CD4-positive, alpha-beta T cell treated with Interleukin-17A for 4 hours (primary cell): ENCODE results near the gene CACNA1S.

Source experiments
- DNase-seq: peaks from one replicate; pipeline ENCODE4 v3.0.0-alpha.2; 2020; ENCODE audit warnings: mixed read lengths

Gene CACNA1S

DNA sequence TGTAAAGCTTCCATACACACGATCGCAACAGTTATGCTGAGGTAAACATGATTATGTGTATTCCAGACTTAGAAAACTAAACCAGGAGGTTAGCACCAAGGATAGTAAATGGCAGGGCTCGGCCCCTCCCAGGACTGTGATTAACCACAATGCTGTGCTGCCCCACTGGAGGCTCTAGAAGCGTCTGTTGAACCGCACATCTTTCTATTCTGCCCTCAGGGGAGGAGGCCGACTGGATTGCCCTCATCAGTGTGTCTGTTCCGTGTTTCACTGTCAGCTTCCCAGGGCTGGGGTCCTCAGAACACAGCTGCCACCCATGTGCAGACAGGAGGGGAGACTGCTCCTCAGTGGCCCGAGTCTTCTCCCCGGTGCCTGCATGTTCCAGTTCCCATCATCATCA is 27.5 kb upstream of the CACNA1S start:
- no peak for DNase-seq

DNA sequence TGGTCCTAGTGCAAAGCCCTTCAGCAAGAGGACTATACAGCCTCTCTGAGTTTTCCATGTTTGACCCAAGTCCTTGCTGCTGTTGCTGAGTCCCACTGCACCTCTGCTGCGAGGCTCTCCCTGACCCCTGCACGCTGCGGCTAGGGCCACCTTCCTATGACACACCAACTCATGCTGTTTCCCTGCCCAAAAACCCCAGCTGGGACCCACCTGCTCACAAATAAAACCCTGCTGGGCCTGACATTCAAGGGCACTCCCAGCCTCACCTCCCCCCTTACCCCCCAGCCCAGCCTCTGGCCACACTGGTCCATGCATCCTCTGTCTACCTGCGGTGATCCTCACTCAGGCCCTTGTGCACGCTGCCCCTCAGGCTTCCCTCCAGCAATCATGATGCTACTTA is 27.1 kb upstream of the CACNA1S start:
- DNase-seq, result no peak

DNA sequence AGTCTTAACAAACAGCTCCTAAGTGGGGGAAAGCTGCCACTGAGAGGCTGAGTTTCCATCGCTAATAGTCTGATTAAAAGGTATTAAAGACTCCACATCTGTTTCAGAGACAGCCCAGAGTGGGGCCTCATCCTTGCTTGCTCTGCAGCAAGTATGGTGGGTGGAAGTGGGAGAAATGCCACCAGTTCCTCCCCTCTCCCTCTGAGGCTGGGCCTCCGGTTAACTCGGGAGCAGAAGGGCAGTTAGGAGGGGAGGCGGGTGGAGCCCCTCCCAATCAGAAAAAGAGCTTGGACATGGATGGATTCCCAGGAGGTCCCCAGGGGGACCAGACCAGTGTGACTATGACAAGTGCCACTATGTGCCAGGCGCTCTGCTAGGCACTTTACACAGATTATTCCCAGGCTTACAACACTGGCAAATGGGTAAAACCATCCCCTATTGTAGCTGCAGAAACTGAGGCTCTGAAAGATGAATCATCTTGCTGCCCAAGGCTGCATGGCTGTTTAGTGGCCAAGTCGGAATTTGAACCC is 26.1 kb upstream of the CACNA1S start:
- DNase-seq, result no peak

DNA sequence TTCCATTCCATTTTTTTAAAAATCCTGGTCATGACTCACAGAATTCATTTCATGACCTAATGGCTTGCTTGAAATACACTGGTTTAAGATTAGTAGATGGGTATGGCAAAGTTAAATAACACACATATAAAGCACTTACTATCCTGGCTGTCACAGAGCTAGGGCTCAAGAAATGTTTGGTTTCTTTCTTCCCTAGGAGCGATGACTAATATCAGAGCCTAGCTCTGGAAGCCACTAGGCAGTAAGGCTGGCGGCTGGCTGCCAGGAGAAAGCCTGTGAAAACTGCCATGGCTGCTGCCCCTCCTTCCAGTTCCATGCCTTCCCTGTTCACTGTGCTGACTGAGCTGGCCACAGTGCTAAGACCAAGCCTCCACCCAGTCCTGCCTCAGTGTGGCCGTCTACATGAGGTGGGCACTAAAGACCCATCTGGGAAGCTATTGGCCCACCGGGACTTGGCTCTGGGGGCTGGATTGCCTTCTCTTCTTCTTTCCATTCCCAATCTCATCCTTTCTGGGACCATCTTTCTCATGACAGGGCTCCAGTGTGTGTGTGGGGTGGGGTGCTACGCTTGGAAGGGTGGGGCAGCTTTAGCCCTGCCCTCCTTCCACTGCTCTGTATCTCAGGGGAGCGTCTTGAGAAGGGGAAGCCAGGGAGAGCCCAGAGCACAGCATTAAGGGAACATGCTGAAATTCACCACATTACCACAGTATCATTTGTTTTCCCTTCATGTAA is 25.5 kb upstream of the CACNA1S start:
- no peak for DNase-seq

DNA sequence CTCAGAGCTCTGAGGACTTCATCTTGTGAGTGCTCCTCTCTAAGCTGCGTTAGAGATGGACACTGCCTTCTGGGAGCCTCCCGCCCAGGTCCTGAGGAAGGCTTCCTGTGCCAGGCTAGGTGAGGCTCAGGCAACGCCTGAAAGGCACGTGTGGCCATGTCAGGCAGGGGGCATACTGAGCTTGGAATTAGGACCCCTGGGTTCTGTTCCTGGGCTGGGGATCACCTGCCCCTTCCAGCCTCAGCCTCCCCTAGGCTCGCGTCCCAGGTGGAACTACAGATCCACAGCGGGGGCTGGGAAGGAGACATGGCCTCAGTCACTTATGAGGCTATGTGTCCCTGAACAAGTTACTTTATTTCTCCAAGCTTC is 24.8 kb upstream of the CACNA1S start:
- DNase-seq, result no peak

DNA sequence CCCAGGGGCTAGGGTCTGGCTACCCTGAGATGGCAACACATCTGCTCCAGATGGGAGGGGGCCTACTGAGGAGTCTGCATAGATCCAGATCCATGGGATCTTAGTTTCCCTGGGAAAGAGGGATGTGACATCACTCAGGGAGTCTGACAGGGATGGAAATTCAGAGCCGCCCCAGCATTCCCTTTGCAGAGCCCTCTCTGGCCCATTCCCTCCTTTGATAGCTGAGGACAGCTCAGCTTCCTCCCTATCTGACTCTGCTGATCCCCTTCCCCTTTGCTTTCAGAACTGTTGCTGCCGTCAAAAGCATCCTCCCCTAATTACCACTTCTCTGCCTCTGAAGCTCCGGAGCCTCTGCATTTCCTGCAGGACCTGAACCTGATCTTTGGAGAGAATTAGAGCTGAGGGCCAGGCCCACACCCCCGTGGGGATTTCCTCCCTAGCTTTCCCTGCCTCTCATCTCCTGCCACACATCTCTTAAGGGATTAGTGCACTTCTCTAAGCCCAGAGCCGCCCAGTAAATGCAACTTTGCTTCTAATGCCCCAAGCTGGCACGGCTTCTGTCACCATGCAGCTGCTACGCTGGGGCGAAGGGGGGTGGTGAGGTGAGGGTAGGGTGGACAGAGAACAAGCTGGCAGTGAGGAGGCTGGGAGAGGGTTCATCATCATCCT is 24.3 kb upstream of the CACNA1S start:
- no peak for DNase-seq

DNA sequence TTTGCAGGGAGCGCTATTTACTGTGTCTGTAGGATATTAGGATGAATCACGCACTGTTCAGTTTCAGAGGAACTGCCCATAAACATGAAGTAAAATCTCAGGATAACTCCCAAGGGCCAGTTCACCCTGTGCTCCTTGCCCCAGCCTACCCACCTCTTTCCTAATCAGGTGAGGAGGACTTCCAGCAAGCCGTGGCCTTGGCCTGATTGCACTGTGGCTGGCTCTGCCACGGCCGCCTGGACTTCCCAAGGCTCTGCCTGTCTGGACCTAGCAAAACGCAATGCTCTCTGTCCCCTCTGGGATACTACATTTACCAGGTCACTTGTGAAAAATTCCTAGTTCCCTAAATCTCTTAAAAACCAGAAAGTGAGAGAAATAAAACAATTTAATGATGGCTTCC is 22.2 kb upstream of the CACNA1S start:
- no peak for DNase-seq

DNA sequence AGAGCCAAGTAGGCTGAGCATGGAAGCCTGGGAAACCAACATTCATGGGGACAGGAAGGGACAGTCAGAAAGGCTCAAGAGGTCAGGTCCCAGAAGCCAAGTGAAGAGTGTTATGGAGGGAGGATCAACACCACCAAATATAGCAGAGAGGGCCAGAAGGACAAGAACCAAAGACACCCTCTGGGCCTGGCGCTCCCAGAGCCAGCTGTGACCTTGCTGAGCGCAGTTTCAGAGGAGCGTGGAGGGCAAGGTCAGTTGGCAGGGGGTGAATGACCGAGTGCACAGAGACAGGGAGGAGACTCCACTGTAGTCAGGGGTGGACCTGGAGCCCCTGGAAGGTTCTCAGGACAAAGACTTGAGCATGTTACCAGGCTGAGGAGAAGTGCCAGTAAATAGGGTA is 19.2 kb upstream of the CACNA1S start:
- no peak for DNase-seq

DNA sequence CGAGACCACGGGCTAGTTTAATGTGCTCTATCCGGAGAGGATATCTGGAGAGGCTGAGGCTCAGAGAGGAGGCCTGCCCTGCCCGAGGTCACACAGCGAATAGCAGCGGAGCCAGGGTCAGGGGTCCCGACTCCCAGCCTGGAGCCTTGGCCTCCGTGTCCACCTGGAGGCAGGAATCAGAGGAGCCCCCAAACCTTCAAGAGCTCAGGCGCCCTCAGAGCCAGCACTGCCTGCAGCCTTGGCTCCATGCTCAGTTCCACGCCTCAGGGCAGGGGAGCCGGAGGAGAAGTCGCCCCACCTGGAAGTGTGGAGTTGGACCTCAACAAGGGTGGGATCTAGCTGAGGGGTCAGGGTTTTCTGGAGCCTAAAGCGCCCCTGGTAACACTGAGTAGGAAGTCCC is 16.7 kb upstream of the CACNA1S start:
- no peak for DNase-seq

DNA sequence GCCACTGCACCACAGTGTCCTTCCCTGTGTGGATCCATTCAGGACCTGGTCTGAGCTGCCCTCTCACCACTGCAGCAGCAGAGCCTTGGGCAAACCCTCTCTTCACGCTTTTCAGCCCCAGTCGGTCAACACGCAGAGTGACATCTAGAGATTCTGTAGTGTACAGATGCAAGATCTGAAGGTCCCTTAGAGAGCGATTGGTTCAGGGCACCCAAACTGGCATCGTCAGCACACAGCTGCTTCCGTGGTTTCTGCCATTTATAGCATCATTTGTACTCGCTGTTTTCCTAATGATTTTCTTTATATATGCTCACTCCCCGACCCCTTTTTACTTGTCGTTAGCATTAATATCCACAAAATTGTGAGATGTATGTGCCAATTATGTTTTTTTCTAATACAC is 16.2 kb upstream of the CACNA1S start:
- DNase-seq, result no peak

DNA sequence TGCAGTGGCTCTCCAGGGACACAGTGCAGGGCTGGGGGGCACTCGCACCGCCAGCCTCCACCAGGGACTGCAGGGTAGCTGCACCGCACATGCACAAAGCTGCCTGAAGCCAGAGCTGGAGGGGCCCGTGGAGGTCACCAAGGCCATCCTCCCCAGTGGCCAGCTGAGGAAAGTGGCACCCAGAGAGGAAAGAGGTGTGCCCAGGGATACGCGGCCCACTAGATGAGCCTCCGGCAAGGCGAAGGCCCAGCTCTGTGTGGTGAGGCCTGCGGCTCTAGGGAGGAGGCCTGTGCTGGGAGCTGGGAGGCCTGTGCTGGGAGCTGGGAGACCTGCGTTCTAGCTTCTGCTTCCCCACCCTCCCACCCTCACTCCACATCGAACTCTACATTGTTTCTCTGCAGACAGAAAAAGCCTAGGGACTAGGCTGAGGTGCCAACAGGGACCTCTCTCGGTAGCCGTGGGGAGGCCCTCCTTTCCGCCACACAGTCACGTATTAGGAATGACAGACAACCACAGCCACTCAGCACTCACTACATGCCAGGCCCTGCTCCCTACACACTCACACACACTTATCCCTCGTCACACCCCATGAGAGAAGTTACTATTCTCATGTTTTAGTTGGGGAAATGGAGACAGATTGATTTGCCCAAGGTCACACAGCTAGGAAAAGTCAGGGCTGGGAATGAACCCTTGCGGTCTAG is 15.7 kb upstream of the CACNA1S start:
- DNase-seq, result no peak

DNA sequence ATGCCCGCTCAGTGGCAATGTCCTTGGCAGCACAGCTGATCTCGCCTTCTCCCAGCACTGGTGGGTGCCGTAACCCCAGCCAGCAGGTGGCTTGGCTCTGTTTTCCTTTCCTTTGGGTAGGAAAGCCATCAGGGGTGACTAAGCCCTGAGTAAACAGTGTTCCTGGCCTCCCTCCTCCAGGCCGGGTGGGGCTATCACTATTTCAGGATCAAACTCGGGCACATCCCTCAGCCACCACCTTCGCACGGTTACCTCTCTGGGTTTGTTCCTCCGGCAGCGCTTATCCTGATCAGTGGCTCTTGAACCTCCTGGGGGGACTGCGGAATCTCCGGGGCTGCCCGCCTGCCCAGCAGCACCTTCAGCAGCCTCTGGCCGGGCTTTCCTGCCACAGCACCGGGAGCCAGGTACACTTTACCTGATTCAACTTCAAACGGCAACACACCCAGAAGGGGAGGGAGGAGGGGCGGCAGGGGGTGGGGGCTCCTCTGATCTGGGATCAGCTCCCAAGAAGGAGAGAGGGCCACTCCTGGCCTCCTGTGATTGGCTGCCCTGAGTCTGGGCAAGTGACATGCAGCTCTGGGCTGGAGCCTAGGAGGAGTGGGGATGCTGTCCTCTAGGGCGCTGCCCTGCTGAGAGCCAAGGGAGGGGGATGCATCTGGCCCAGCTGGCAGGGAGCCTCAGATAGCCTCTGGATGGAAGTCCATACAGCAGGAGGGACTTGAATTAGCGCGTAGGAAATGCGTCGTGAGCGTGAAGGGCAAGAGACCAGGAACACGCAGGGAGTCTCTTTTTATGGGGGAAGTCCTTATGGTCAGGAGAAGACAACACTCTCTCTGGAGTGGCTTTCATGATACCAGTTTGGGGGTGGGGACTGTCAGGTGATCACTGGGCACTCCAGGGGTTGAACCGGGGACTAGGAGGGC is 14.9 kb upstream of the CACNA1S start, which contains the start of gene ASCL5:
TSS of gene ASCL5 (minus strand) at position 353 of the 923 bp plus-strand sequence. CDS start 11,812 bp downstream, outside the sequence.
- DNase-seq, result no peak

DNA sequence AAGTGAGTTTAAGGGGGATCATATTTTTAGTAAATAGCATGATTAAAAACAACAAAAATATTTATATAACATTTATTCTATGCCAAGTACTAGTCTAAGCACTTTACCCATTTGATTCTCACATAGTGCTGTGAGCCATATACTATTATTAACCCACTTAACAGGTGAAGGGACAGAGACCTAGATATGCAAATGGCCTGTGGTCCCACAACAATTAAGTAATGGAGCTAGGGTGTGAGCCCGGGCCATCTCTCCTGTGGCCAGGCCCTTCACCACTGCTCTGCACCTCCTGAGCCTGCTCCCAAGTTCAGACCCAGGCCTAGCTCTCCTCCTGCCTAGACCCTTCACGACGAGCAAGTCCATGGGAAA is 14.2 kb upstream of the CACNA1S start:
- no peak for DNase-seq

DNA sequence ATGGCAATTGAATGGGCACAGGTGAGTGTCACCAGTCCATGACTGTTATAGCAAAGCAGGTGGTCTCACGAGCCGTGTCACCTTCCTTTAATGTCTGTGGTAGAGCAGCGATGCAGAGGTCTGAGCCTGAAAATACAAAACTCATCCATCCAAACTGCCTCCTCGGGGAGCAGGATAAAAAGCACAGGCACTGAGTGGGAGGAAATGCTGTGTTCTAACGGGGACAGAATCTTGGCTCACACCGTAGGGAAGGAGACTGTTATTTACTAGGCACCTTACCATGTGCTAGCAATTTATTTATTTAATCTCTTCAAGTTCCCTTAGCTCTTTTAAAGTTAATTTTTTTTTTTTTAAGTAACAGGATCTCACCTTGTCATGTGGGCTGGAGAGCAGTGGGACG is 13.6 kb upstream of the CACNA1S start:
- DNase-seq, result no peak

DNA sequence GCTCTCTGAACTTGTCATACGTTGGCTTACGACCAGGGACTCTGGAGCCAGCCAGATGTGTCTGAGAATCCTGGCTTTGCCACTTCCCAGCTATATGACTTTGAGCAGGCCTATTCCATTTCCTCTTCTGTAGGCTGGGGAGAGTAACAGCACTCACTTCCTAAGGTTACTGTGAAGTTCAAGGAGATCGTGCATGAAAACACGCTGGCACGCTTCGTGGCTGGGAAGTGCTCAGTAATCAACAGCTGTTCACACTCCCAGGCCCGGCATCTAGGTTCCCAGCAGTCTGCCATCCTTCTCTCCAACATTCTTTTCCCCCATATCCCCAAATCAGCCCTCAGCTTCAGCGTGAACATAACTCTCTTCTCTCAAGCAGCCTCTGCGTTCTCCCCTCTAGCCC is 12.8 kb upstream of the CACNA1S start:
- no peak for DNase-seq

DNA sequence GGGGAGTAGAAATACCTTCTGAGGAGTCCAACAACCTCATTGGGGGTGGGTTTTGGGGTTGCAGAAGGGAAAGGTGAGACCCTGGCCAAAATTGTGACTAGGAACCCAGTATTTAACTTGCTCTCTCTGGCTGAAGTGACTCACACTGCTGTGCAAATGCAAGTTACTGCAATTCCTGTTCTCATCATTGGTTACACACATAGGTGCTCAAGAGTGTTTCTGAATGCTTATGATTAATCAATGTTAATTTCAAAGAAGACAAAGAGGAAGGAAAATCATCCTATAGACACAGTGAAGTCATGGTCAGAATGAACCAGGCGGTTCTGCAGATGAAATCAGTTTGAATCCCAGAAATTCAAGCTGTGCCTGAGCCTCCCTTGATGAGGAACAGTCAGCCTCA is 11.6 kb upstream of the CACNA1S start:
- no peak for DNase-seq

DNA sequence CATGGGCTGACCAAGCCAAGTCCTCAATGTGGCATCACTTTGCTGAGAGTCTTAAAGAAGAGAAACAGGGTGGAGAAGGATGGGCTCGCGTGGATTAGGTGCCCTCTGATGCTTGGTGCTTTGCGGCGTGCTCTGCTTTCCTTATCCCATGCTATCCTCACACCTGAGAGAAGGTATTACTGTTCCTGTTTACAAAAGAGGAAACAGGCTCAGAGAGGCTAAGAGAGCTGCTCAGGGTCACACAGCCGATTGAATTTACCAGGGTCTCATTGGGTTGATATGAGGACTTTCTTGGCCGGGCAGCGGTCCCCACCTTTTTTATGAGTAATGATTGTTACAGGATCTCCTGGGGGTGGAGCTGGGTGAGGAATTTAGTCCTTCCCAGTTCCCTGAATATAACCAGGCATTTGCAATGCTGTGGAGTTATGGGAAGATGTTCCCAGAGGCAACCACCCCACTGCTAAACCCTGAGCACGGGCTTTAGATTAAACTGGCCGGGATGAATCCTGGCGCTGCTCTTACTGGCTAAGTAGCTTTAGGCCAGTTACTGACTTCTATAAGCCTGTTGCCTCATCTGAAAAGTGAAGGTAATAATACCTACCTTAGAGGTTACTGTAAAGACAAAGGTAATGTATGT is 10.2 kb upstream of the CACNA1S start:
- no peak for DNase-seq

DNA sequence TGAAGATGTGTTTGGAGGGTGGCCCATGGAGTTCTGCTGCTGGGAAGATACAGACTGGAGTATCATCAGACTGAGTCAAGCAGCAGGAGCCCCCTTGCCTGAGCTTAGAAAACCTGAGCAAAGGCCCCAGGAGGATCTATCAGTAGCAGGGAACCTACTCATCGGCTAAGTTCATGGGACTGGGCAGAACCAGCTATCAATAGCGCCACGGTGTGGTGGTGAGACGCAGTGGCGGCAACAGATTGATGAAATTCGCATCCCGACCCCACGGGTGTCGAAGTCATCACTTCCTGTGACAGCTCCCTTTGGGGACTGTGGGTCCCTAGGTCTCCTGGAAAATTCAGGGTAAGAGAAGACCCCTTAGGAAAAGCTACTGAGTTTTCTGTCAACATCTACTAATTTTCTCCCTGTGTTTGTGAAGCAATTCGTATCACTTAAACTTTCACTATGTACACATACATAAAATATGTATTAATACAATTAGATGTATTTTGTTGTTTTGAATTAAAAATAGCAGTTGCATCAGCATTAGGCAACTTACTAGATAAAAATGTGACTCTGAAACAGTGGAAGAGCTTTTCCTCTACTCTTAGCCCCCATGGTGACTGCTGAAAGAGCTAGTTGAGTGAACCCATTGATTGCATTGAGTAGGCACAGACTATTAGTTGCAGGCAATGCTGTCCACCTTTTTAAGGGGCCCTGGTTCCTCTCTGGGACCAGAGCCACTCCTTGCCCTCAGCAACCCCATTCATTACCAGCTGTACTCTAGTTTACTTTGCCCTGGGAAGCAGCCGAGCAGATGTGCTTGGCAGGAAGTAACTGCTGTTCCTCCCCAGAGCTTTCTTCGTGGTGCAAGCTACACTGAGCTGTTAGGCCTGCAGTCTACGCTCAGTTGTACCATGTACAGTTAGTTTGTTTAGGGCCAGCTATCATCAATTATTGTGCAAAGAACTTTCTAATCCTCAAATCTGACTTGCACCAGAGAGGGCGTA is 7.3 kb upstream of the CACNA1S start:
- peak; percentile 66 for DNase-seq

DNA sequence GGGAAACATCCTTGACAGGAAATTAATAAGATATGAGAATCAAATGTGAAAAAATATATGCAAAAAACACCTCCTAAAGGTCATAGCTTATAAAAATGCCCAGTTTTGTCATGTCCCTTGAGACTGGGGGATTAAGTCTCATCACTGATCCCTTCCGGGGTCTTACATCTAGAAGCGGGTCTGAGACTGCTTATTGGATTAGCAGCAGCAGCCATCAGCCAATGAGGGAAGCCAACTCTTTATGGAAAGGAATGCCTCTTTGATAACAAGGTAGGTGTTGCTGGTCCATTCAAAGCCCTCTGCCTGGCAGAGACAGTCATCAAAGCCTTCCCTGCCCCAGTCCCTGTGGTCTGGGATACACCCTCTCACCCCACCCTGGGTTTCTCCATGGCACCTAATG is 3.9 kb upstream of the CACNA1S start:
- no peak for DNase-seq

DNA sequence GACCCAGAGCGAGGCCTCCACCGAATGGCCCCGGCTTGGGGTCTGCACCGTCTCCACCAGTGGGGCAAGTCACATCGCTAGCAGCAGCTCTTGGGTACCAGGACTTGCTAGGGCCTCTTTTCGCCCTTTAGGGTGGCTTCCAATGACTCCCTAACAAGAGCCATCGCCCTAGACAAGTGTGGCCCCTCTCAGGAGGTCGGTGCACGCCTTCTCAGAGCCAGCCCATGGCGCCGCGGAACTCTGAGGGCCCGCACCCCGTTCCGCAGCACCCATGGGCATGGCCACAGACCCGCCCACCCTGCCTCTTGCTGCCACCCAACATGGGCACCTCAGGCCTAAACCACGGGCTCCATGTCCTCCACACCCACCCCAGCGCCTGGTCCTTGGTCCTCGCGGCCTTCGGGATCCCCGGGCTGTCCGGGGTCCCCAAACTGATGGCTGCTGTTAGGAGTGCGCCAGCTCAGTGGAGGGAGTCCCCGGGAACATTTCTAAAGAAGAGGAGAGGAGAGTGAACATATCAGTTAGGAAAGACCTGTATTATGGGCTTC is 3.2 kb upstream of the CACNA1S start:
- peak; percentile 6 for DNase-seq
